Hematopoietic multipotent progenitor cell treated with erythropoietin and hydrocortisone succinate and interleukin-3 and kit ligand, for 15 days (in vitro differentiated cells): ENCODE measurements around the gene PACS2.

Experiments used
- DNase-seq: peaks from one replicate; pipeline ENCODE4 v3.0.0-alpha.2; 2015; ENCODE audit warnings: low spot score

Gene PACS2

GRCh38 chr14:105388110-105388951, 73.8 kb downstream of the PACS2 start:
- DNase-seq: no peak

- DNase-seq: no peak
These were observed 74.4 kb downstream of the PACS2 start for GRCh38 chr14:105388976-105389375.

DNA sequence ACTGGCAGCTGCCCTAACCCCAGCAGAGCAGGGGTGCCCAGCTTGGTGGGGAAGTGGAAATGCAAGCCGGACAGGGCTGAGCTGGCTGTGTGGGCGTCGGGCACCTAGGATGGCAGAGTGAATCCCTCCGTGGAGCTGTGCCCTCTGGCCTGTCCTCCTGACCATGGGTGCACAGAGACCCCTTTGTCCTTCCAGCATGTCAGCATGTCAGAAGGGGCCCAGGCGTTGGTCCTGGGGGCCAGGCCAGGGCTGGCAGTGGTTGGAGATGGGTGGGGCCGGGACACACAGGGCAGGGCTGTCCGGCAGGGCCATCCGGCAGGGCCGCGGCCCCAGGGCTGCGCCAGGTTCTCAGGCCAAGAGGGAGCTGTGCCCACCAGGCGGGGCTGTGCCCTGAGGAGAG, 75.0 kb downstream of the PACS2 start:
- DNase-seq: no peak

GRCh38 chr14:105389976-105390848, 75.7 kb downstream of the PACS2 start:
- no peak for DNase-seq

DNA sequence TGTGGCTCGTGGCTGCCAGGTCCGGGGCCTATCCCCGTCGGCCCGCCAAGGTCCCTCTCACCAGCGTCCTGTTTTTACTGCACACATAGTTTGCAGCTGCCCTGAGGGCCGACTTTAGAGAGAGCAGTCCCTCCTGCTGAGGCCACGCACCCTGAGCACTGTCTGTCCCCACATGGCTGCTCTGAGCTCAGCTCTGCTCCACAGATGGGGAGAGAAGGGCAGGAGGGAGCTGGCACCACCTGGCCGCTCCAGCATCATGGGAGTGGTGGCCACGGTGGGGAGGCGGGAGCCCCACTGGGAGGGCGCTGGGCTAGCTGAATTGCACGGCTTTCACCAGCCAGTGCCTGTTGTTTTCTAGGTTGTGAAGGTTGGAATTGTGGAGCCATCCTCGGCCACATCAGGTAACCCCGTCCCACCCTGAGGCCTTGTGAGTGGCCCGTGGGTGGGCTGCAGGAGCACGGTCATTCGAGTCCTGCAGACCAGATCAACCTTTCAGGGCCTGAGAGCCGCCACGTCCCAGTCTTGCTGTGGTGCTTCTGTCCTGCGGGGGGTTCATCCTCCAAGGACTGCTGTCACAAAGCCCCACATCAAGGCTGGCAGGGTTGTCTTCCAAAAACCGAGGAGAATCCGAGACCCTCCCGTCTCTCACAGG, 76.4 kb downstream of the PACS2 start:
- no peak for DNase-seq

DNA sequence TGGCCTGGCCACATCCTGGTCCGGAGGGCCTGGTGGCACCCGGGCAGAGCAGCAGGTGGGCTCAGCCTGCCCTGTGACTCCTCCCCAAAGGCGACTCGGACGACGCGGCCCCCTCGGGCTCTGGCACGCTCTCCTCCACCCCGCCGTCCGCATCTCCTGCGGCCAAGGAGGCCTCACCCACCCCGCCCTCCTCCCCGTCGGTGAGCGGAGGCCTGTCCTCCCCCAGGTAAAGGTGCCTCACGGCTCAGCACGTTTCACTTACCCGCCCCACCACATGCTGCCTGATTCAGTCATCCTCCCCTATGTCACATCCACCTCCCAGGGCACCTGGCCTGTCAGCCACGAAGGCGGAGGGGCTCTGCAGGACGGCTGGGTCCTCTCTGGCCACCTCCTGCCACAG, 77.0 kb downstream of the PACS2 start:
- DNase-seq: no peak

DNA sequence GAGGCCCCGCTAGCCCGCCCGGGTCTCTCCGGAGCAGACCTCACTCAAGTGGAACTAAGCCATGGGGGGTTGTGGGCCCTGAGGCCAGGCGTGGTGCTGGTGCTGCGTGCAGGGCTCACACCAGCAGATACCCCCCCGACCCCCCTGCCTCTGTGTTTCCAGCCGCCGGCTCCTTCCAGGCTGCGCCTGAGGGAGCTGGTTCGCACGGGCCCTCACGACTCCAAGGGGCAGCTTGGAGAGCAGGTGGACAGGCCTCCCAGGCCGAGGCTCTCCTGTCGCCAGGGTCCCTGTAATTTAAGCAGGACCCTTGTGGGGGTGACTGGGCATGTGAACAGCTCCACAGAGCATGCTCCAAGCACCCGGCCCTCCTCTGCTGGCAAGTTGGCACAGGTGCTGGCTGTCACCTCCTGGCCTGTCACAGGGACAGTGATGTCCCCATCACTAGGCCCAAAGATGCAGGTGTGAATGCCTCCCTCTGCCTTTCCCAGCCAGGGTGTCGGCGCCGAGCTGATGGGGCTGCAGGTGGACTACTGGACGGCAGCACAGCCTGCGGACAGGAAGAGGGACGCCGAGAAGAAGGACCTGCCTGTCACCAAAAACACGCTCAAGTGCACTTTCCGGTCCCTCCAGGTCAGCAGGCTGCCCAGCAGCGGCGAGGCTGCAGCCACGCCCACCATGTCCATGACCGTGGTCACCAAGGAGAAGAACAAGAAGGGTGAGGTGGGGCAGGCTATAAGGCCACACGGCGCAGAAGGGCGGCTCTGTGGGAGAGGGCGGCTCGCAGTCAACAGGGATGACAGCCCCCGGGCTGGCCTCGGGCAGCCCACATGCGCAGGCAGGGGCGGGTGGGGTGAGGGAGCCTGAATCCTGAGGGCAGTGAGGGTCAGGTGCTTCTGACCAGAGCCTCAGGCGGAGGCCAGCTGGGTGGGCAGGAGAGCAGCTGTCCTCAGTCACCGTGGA, 77.9 kb downstream of the PACS2 start:
- DNase-seq: no peak

GRCh38 chr14:105393151-105393550, 78.6 kb downstream of the PACS2 start:
- DNase-seq: no peak

- DNase-seq: no peak
These were observed 80.4 kb downstream of the PACS2 start for GRCh38 chr14:105394714-105395537.

GRCh38 chr14:105395538-105395854, 80.9 kb downstream of the PACS2 start:
- DNase-seq: no peak

DNA sequence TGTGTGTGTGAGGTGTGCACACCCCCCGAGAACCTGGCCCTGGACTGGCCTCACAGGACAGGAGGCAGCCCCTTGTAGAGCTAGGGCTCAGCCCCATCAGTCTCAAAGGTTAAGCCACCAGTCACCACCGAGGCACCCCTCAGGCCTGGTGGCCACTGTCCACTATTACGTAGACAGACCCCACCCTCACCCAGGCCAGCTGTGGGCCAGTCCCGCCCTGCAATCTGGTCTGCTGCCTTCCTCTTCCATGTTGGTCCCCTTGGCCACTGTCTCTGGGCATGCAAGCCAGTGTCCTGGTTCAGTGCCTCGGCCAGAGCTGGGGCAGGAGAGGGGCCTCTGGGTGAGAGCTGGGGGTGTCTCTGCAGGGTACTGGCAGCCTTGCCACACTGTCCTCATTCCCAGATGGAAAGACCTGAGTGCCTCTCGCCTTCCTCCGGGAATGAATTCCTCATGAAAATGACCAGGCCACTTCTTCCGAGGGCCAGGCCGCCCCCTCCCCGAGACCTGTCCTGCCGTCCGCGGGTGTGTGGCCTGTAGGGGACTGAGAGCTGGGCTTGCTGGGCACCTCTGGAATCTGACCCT, 82.9 kb downstream of the PACS2 start:
- no peak for DNase-seq

DNA sequence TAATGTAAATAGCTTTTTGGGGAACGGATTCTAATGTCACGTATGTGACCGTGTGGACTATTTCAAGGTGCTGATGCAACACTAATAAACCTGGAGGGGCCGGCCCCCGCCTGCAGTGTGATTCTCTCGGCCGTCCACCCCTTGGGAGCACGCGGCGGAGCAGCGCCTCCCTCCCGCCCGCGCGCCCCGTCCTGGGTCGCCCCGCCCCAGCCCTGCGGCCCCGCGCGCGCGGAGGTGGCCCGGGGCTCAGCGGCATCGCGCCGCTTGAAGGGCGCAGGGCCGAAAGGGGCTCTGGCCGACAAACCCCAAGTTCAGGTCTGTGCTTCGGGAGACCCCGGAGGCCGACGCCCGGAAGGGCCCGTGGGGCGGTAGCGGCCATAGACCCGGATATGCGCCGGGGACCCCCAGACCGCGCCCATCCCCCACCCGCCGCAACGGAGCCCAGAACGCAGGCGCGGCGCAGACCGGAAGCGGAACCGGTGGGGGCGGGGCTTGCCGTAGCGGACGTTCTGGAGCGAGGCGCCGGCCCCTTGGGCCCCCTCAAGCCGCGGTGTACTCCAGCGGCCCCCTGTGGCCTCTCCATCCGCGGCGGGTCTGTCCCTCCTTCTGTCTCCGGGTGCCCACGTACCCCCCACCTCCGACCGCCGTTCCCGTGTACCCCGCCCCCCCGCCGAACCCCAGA, 83.6 kb downstream of the PACS2 start, which contains the start of gene TEX22:
TEX22 (plus strand) TSS at position 495 of the 682 bp plus-strand sequence. CDS start 803 bp downstream, outside the sequence.
- peak; percentile 83 for DNase-seq

GRCh38 chr14:105398726-105399465, 84.3 kb downstream of the PACS2 start:
- DNase-seq: no peak

DNA sequence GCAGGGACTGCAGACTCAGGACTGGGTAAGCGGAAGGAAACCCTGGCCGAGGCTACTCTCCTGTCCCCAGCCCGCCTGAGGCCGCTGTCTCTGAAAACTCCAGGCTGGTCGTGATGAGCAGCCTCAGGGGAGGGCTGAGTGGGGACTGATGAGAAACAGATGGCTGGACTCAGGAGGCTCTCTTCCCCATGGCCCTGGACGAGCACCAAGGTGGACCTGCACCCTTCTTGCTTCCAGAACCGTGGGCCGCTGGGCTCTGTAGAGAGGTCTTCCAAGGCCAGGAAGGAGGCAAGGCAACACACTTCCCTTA, 84.9 kb downstream of the PACS2 start:
- DNase-seq: no peak

DNA sequence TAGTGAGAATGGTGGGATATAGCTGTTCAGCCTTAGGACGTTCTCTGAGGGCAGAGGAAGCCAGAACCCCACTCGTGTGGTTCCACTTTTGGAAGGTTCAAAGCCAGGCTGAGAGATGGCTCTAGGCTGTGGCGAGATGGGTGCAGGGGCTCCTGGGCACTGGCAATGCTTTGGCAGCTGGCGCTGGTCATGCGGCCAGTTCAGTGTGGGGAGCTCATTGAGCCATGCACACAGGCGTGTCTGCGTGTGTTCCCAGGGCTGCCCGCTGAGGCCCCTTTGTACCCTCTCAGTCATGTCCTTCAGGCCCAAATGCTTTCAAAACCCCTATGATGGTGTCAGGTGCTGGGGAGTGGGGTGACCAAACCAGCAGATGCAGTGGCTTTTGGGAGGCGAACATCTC, 85.5 kb downstream of the PACS2 start:
- no peak for DNase-seq

DNA sequence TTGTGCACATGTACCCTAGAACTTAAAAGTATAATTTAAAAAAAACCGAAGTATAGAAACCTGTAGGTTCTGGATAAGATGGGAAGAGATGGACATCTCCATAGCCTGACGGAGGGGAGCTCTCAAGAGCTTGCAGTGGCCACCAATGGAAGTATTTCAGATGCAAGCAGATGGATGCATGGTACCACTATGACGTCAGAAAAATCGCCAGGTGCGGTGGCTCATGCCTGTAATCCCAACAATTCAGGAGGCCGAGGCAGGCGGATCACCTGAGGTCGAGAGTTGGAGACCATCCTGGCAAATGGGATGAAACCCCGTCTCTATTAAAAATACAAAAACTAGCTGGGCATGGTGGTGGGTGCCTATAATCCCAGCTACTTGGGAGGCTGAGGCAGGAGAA, 87.2 kb downstream of the PACS2 start:
- DNase-seq: no peak

- no peak for DNase-seq
These were observed 94.0 kb downstream of the PACS2 start for GRCh38 chr14:105408592-105408991.

DNA sequence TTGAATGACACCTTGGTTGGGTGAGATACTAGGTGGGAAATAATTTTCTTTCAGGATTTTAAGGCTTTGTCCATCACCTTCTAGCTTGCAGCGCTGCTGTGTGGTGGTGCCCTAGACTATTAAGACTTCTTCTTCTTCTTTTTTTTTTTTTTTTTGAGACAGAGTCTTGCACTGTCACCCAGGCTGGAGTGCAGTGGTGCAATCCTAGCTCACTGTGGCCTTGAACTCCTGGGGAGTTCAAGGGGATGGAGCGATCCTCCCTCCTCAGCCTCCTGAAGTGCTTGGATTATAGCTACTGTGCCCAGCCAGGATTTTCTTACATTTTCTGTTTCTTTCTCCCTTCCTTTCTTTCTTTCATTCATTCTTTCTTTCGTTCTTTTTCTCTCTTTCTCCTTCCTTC, 94.8 kb downstream of the PACS2 start:
- DNase-seq: no peak

- no peak for DNase-seq
These were observed 96.1 kb downstream of the PACS2 start for GRCh38 chr14:105410642-105411016.
